Stimulated activated naive B cell treated with anti-CD40 and anti-IgM and Interleukin-4, amounts not matched to agents 10 μg/mL and 1 μg/mL and 100 μg/mL, for 72 hours (primary cell): ENCODE results near the gene RAC2.

Source experiments
- ATAC-seq, 2 donors: fragments of 150-1000 bp; cut with Tn5 transposase; replicated peaks; 2 replicates each; pipeline ENCODE4 v1.10.0; 2021; ENCODE audit warnings: moderate library complexity in 1 of 2
- DNase-seq: peaks from one replicate; pipeline ENCODE4 v3.0.0; 2021
- H3K27ac Mint-ChIP-seq: one replicate; pipeline ENCODE4 v1.8.0; 2022; ENCODE audit warnings: mild to moderate bottlenecking, mixed read lengths
- H3K27me3 Mint-ChIP-seq, 2 donors: one replicate each; pipeline ENCODE4 v1.8.0; 2022; ENCODE audit warnings: mixed read lengths in 2 of 2
- H3K36me3 Mint-ChIP-seq, 2 donors: one replicate each; pipeline ENCODE4 v1.8.0; 2022; ENCODE audit warnings: mixed read lengths in 2 of 2, mild to moderate bottlenecking in 1 of 2
- H3K4me1 Mint-ChIP-seq, 2 donors: one replicate each; pipeline ENCODE4 v1.8.0; 2022; ENCODE audit warnings: mixed read lengths in 2 of 2, mild to moderate bottlenecking in 1 of 2
- H3K4me3 Mint-ChIP-seq, 2 donors: one replicate each; pipeline ENCODE4 v1.8.0; 2022; ENCODE audit warnings: mild to moderate bottlenecking in 2 of 2, mixed read lengths in 2 of 2, moderate library complexity in 1 of 2
- H3K9me3 Mint-ChIP-seq, 2 donors: one replicate each; pipeline ENCODE4 v1.8.0; 2022; ENCODE audit warnings: mixed read lengths in 2 of 2, mild to moderate bottlenecking in 1 of 2

Gene RAC2

DNA sequence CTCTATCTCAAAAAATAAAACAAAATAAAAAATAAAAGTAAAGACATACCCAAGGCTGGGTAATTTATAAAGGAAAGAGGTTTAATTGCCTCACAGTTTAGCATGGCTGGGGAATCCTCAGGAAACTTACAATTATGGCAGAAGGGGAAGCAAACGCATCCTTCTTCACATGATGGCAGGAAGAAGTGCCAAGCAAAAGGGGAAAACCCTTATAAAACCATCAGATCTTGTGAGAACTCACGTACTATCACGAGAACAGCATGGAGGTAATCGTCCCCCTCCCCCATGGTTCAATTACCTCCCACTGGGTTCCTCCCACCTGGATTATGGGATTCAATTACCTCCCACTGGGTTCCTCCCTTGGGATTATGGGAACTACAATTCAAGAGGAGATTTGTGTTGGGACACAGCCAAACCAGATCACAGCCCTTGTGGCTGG lies 23.5 kb downstream of the RAC2 start:
- peaks cover 8 to 10% of the 10 kb centered on the region in 2 donors for H3K9me3 Mint-ChIP-seq
- ATAC-seq (no peak), DNase-seq (no peak)
- H3K27me3 Mint-ChIP-seq, result no peaks in the 10 kb centered on the region
- H3K4me3 Mint-ChIP-seq, result peak overlapping the region; percentile 42 to 53
- H3K27ac Mint-ChIP-seq, result peak overlapping the region; percentile 97
- peaks cover 44 to 45% of the 10 kb centered on the region in 2 donors for H3K36me3 Mint-ChIP-seq
- H3K4me1 Mint-ChIP-seq, result peaks cover 69 to 93% of the 10 kb centered on the region in 2 donors

DNA sequence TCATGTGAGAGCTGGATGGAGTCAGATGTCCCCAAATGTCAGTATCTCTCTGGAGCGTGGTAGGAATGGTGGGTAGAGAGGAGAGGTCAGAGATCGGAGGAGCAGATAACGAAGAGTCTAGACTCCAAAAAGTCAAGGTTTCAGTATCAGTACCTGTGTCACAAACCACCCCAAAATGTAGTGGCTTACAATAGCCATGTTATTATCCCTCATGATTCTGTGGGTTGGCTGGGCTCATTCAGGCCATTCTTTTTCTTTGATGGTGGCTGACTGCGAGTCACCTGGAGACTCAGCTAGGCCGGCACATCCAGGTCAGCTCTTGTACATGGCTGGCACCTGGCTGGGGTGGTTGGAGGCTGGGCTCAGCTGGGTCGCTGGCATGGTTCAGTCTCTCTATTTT lies 24.5 kb downstream of the RAC2 start:
- H3K27me3 Mint-ChIP-seq, result no peaks in the 10 kb centered on the region
- ATAC-seq (no peak), DNase-seq (no peak)
- peaks cover 33 to 34% of the 10 kb centered on the region in 2 donors for H3K36me3 Mint-ChIP-seq
- peaks cover 8 to 10% of the 10 kb centered on the region in 2 donors for H3K9me3 Mint-ChIP-seq
- peak overlapping the region; percentile 92 for H3K27ac Mint-ChIP-seq
- H3K4me1 Mint-ChIP-seq, result peaks cover 63 to 82% of the 10 kb centered on the region in 2 donors
- H3K4me3 Mint-ChIP-seq, result peak overlapping the region; percentile 17 to 52

DNA sequence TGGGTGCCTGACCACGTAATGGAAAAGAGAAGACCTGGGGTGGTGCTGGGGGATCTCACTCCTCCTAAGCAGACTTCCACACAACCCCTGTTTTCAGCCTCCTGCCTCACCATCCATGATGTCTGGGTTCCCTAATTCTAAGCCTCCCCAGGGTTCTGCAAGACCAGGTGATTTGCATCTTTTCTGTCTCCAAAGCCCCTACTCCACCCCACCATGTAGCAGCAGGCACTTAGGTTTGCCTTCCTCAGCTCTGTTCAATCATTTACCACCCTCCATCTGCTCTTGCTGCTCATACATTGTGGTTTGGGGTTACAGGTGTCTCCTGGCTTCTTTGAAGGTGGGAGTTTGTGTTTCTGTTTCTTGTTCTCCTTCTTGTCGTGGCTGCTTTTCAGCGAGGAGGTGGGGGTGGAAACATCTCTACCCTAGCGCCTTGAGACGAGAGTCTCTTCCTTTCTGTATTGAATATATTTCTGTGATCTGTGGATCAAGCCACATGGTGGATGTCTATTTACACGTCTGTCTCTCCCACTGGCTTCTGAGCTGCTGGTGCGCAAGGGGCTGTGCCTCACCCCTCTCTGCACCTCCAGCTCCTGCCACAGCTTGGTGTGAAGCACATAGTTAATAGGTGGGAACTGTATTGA lies 25.2 kb downstream of the RAC2 start:
- DNase-seq, result peak; percentile 77
- ATAC-seq, result peak; percentile 92 to 94
- H3K4me1 Mint-ChIP-seq, result peaks cover 59 to 76% of the 10 kb centered on the region in 2 donors
- H3K4me3 Mint-ChIP-seq, result peak overlapping the region; percentile 17 to 52
- H3K9me3 Mint-ChIP-seq, result peaks cover 4 to 7% of the 10 kb centered on the region in 2 donors
- H3K36me3 Mint-ChIP-seq, result peaks cover 28% of the 10 kb centered on the region in 2 donors
- H3K27ac Mint-ChIP-seq, result peak overlapping the region; percentile 92
- H3K27me3 Mint-ChIP-seq, result no peaks in the 10 kb centered on the region

DNA sequence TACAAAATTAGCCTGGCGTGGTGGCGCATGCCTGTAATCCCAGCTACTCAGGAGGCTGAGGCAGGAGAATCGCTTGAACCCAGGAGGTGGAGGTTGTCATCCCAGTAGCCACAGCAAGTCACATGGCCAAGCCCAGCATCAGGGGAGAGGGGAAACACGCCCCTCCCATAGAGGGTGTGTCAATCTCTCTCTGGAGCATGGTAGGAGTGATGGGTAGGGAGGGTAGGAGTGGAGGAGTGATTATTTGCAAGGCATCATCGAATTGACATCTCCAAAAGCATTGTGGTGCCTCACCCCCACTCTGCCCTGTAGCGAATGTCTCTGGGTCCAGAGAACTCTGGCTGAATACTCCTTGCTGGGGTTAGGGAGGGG lies 25.7 kb downstream of the RAC2 start:
- Mint-ChIP-seq H3K4me3 (peak overlapping the region; percentile 17 to 52), H3K9me3 (peaks cover 4 to 7% of the 10 kb centered on the region in 2 donors), H3K27me3 (no peaks in the 10 kb centered on the region), H3K36me3 (peaks cover 23% of the 10 kb centered on the region in 2 donors), H3K27ac (peak overlapping the region; percentile 92), H3K4me1 (peaks cover 56 to 71% of the 10 kb centered on the region in 2 donors)
- ATAC-seq (no peak), DNase-seq (no peak)

DNA sequence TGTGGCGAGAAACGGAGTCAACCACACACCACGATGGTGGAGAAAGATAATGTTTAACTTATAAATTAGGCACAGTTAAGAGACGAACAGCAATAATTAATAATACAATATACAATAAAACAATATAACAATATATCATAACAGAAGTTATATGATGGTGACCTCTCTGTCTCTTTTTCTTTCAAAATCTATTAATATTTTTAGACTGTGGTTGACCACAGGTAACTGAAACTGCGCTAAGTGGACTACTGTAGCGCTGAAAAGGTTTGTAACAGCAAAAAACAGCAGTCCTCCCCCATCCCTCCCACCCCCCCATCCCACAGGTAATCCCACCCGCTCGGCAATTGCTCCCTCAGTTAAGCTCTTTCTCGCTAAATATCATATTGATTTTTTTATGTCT lies 28.2 kb downstream of the RAC2 start:
- Mint-ChIP-seq H3K4me1 (peaks cover 41 to 46% of the 10 kb centered on the region in 2 donors), H3K9me3 (peaks cover 2 to 3% of the 10 kb centered on the region in 2 donors)

DNA sequence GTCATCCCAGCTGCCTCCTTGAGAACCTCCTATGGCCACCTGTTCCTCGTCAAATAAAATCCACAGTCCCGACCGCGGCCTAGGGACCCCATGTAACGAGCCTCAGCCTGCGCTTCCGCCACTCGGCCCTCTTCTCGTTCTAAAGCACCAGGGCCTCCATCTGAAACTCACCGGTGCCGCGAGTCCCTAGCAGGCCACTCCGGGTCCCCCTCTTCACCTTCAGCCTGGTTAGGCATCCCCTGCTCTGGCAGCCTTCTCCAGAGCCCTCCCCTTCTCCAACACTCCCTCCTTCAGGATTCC lies 29.4 kb downstream of the RAC2 start:
- H3K27me3 Mint-ChIP-seq, result no peaks in the 10 kb centered on the region
- no peaks in the 10 kb centered on the region for H3K36me3 Mint-ChIP-seq
- H3K4me1 Mint-ChIP-seq, result peaks cover 35% of the 10 kb centered on the region in 2 donors
- no peak for ATAC-seq
- H3K4me3 Mint-ChIP-seq, result no peak overlapping the region
- H3K9me3 Mint-ChIP-seq, result no peaks in the 10 kb centered on the region
- H3K27ac Mint-ChIP-seq, result peak overlapping the region; percentile 16
- DNase-seq, result no peak

More for the DNA sequence above, 28.2 kb downstream of the RAC2 start:
- no peaks in the 10 kb centered on the region for H3K27me3 Mint-ChIP-seq
- no peak overlapping the region for H3K27ac Mint-ChIP-seq
- DNase-seq, result no peak
- peaks cover 3 to 4% of the 10 kb centered on the region in 2 donors for H3K36me3 Mint-ChIP-seq
- H3K4me3 Mint-ChIP-seq, result no peak overlapping the region
- ATAC-seq, result no peak

DNA sequence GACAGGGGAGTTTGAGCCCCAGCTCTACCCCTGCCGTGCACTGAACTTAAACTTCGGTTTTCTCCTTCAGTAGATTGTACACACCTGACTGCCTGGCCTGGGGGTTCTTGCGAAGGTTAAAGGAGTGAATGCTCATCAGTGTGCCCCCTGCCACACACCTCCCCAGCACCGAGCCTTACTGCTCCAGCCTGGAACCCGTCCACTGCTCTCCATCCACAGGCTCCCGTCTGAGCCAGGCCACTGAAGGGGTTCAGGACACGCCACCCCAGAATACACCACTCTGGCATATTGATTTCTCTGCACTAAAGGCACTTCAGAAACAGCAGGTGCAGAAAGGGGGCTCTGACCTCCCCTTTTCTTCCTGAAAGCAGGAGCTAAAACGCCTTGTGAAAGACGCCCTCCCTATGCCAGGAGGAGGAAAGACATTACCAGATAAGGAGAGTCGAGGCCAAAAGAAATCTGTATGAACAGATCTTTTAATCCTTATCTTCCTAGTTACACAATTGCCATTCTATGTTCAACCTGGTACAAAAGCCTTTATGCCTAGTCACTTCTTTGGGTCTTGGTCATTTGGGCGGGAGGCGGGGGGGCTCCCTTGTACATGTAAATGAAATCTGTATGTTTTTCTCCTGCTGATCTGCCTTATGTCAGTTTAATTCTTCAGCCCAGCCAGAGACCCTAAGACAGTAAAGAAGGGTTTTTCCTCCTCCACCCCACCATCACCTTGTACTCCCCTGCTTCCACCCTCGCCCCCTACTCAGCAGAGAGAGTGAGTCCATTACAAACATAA lies 29.9 kb downstream of the RAC2 start:
- Mint-ChIP-seq H3K36me3 (no peaks in the 10 kb centered on the region), H3K4me1 (peaks cover 30 to 35% of the 10 kb centered on the region in 2 donors), H3K27ac (peak overlapping the region; percentile 56), H3K9me3 (no peaks in the 10 kb centered on the region), H3K4me3 (no peak overlapping the region), H3K27me3 (no peaks in the 10 kb centered on the region)
- DNase-seq (no peak), ATAC-seq (no peak)

DNA sequence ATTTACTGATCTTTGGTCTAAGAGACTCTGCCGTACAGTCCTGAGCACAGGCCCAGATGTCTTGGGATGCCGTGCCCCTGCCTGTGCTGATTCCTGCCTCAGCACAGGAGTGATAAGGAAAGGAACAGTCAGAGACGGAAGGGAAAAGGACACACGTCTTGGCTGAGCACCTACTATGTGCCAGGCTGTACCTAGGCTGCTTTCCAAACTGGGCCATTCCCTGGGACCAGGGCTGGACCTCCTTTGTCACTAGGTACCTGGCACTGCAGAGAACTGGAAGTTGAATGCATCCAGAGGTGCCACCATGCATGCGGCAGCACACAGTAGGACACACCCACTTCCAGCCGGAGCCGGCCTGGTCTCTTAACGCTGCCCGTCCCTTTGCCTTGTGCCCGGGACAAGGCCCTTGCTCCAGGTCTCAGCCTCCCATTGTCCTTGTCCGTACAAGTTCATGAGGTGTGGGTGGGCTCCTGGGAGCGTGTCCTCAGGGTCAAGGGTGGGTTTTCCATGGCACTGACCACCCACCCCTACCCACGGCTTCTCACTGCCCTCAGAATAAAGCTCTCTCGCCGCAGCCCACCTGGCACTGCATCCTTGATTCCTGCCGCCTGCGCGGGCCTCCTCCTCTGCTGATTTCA lies 30.7 kb downstream of the RAC2 start:
- H3K4me1 Mint-ChIP-seq, result peaks cover 22 to 31% of the 10 kb centered on the region in 2 donors
- H3K27ac Mint-ChIP-seq, result peak overlapping the region; percentile 56
- H3K27me3 Mint-ChIP-seq, result no peaks in the 10 kb centered on the region
- H3K36me3 Mint-ChIP-seq, result no peaks in the 10 kb centered on the region
- no peak for DNase-seq
- no peak overlapping the region for H3K4me3 Mint-ChIP-seq
- ATAC-seq, result no peak
- no peaks in the 10 kb centered on the region for H3K9me3 Mint-ChIP-seq

DNA sequence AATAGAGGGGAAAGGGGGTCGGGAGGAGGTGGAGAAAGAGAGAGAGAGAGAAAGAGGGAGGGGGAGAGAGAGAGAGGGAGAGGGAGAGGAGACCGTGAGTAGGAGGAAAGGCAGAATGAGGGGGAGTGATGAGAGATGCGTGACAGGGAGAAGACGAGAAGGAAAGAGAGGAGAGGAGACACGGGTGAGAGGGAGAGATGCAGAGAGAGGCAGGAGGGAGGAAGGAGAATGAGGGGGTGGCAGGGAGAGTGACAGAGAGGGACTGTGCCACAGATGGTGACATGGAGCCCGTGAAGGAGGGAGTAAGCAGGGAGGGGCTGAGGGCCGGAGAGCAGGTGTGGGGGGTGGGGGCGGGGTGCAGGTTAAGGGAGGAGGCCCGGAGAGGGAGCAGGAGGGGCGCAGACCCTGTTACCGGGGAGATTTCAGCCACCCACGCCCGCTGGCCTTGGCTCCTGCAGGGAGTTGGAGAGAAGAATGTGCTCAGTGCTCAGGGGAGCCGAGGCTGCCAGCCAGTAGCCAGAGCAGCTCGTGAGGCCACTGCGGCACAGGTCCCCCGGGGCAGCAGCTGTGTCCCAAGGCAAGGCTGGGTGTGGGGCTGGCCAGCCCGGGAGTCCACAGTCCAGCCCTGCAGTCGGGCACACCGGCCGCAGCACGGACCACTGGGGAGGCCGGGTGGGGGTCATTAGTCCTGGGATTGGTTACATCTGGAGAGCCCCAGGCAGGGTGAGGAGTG lies 31.7 kb downstream of the RAC2 start, which contains the start of gene SSTR3:
Gene SSTR3 (minus strand): TSS at position 304 of the 733 bp plus-strand sequence. CDS start 4,674 bp downstream, outside the sequence.
- no peaks in the 10 kb centered on the region for H3K36me3 Mint-ChIP-seq
- H3K4me3 Mint-ChIP-seq, result no peak within 1 kb of the TSS
- DNase-seq, result no peak
- no peak for ATAC-seq
- H3K27me3 Mint-ChIP-seq, result no peaks in the 10 kb centered on the region
- peaks cover 19 to 21% of the 10 kb centered on the region in 2 donors for H3K4me1 Mint-ChIP-seq
- no peak within 1 kb of the TSS for H3K27ac Mint-ChIP-seq
- H3K9me3 Mint-ChIP-seq, result no peaks in the 10 kb centered on the region

DNA sequence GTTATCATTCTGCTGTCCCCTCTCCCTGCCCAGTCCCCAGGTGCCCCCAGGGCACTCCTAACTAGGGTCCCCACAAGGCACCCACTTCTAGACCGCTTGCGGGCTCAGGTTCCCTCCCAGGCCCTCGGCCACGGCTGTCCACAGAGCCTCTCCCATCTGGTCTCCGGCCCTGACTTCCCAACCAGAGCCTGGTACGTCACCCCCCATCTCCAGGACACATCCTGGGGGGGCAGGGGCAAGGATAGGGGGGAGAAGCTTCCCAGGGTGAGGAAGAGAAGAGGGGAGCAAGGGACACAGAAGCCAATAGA lies 32.2 kb downstream of the RAC2 start:
- Mint-ChIP-seq H3K36me3 (no peaks in the 10 kb centered on the region), H3K9me3 (no peaks in the 10 kb centered on the region), H3K27ac (no peak overlapping the region), H3K27me3 (no peaks in the 10 kb centered on the region), H3K4me1 (peaks cover 18 to 19% of the 10 kb centered on the region in 2 donors), H3K4me3 (no peak overlapping the region)
- ATAC-seq, result no peak
- no peak for DNase-seq

DNA sequence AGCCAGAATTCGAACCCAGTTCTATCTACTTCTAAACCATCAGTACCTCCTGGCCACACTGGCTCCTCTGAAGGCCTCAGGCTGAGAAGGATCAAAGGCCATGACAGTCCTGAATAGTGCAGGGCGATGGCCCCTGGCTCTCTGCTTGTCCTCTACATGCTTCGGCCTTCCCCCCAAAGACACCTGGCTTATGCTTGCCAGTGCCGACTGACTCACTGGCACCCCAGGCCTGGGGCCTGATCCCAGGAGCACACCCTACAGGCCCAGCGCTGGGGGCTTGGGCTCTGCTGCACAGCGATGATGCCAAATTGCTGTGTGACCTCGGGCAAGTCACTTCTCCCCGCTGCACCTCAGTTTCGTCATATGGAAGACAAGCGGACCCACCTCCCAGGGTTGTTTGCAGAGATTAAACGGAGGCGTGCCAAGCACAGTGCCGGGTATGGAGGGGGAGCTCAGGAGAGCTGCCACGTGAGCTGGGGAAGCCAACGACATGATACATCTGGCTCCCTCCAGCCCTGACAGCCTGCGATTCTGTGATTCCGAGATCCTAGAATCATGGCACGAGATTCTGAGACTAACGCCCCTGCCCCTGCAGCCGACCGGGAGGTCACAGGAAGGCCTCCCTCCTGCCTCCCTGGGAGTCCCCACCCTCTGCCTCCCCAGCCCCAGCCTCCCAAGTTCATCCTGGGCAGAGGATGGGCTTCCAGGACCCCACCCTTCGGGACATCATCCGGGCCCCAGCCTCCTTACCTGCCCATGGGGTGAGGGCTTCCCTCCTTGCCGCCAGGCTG lies 32.8 kb downstream of the RAC2 start:
- Mint-ChIP-seq H3K4me1 (peaks cover 13 to 16% of the 10 kb centered on the region in 2 donors), H3K27me3 (no peaks in the 10 kb centered on the region), H3K27ac (no peak overlapping the region), H3K4me3 (no peak overlapping the region), H3K9me3 (no peaks in the 10 kb centered on the region), H3K36me3 (no peaks in the 10 kb centered on the region)
- DNase-seq (no peak), ATAC-seq (no peak)

DNA sequence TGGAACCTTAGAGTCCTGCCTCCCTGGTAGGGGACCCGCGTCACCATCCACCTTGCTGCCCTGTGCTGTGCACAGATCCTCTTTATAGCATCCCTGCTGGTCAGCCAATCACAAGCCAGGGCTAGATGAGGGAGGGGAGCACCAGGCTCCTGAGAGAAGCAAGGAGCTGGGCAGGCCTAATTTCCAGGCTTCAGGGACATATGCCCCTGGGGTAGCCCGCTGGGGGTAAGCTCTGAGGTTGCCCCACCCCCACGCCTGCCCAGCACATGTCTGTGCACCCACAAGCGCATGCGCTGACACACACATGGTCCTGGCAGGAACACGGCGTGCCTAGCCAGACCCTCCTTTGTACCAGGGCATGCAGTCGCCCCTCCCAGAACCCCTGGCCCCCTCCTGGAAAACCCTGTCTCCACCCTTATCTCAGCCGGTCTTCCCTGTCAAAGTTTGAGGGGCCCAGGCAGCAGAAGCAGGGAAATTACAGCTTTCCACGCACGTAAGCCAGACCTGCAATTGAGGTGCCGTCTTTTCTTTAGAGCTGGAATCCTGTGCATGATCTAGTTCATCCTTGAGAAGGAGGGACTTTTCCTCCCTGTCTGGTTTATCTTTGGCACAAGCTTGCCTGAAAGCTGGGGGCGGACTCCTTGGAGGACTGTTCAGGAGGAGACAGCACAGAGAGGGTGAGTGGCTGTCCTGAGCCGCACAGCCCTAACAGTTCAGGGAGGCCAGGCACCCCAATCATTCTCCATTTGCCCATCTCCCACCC lies 33.8 kb downstream of the RAC2 start:
- DNase-seq (no peak), ATAC-seq (no peak)
- H3K4me3 Mint-ChIP-seq, result no peak overlapping the region
- no peak overlapping the region for H3K27ac Mint-ChIP-seq
- no peaks in the 10 kb centered on the region for H3K9me3 Mint-ChIP-seq
- H3K4me1 Mint-ChIP-seq, result peaks cover 15 to 16% of the 10 kb centered on the region in 2 donors
- H3K27me3 Mint-ChIP-seq, result no peaks in the 10 kb centered on the region
- H3K36me3 Mint-ChIP-seq, result no peaks in the 10 kb centered on the region

DNA sequence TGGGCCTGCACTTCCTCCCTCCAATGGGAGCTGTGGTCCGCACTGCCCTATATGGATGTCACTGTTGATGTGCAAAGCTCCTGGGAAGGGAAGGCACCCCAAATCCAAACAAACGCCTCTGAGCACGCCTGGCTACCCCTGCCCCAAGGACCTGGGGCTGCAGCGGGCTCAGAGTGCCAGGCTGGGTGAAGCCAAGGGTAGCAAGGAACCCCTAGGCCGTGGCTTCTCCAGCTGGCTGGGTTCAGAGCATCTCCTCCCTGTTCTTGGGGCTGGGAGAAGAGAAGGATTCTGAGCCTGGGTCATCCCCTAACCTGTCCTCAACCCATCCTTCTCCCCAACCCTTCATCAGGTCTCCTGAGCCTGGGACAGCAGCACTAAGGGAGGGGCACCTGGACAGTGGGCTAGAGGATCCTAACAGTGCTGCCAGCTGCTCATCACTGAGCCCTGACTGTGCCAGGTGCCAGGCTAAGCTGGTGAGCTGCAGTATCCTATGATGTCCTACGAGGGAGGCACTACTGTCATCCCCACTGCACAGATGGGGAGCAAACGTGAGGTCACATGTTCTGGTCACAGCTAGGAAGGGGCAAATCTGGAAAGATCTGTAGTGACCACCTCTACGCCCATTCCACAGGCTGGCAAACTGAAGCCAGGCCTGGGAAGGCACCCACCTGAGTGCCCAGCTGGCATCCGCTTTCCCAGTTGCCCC lies 34.8 kb downstream of the RAC2 start:
- Mint-ChIP-seq H3K9me3 (no peaks in the 10 kb centered on the region), H3K4me1 (peaks cover 17 to 24% of the 10 kb centered on the region in 2 donors), H3K27ac (peak overlapping the region; percentile 47), H3K36me3 (no peaks in the 10 kb centered on the region), H3K4me3 (no peak overlapping the region), H3K27me3 (no peaks in the 10 kb centered on the region)
- ATAC-seq (no peak), DNase-seq (no peak)
